ENCODE data around the gene DPCD. TPM values are rescaled to one million over a fixed set of nuclear protein-coding genes. Genes with fewer than 3 reads are reported as not detected.

The DPCD gene
- total RNA-seq = 34.8 and 49.7 TPM in 2 replicates

DNA sequence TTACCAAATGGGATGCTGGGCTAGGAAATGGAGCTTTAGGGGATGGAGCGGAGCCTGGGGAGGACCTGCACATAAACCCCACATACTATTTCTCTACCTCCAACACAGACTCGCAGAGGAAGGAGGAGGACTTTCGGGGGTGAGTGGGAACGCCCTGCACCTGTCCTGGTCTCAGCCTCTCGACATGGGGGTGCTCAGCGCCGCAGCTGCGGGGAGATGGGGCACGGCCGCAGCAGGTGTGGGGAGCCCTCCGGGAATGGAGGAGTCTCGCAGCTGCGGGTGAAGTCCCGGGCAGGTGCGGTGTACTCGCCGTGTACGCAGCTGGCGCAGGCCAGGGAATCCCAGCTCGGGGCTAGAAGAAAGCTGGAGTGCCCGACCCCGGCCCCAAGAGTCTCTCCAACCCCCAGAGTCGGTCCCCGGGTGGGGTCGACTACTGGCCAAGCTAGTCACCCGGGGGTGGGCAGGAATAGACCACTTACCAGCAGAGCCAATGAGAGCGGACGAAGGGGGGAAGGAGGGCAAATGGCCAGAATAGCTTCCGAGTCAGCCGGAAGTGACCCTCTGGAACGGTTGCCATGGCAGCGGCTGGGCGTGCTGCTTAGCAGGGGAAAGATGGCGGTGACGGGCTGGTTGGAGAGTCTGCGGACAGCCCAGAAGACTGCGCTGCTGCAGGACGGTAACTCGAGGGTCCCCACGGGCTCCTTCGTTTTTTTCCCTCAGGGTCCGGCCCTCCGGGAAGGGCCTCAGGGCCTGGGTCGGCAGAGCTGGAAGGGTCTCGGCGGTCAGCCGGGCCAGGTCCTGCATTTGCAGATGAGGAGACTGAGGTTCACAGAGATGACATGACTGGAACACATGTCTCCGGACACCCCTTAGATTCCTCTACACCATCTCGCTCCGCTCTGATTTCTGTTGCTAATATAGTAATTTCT, at the start of gene DPCD, which contains the start of gene POLL:
Gene DPCD, plus strand, starts transcription at position 597 of the 929 bp plus-strand sequence. Its CDS starts 16 bp downstream, at position 613.
Gene POLL, minus strand, starts transcription at position 533 of the 929 bp plus-strand sequence. CDS start 897 bp downstream, outside the sequence.

Other genes starting within 250 kb of the DPCD start
- 5.6 and 8.4 TPM in 2 replicates for gene BTRC, start 234.2 kb upstream of the DPCD start, total RNA-seq
- gene POLL, start 64 bp upstream of the DPCD start, total RNA-seq = 19.9 and 25.9 TPM in 2 replicates
- 14.4 and 16.2 TPM in 2 replicates for gene FBXW4, start 106.8 kb downstream of the DPCD start, total RNA-seq
- not detected in 2 replicates for gene FGF8, start 187.8 kb downstream of the DPCD start, total RNA-seq
- 187 and 357 TPM in 2 replicates for gene NPM3, start 195.1 kb downstream of the DPCD start, total RNA-seq
- 40.7 and 62.8 TPM in 2 replicates for gene OGA, start 230.1 kb downstream of the DPCD start, total RNA-seq

Measured in hair follicular keratinocyte (primary cell).